Measurements from ENCODE around the gene C6orf141.

C6orf141 gene

GRCh38 chr6:49550492-49551077 is at the start of gene C6orf141:
C6orf141 (plus strand) TSS chr6:49550668; CDS start chr6:49550793, 125 bp downstream.
- DNase-seq (peak; percentile 39), ATAC-seq (peak; percentile 60)

- DNase-seq (no peak), ATAC-seq (no peak)
Observed at GRCh38 chr6:49504666-49505065, 45.8 kb upstream of the C6orf141 start.

- ATAC-seq (no peak), DNase-seq (no peak)
Observed at GRCh38 chr6:49506569-49507111, 43.8 kb upstream of the C6orf141 start.

- no peak for ATAC-seq
- no peak for DNase-seq
Observed at GRCh38 chr6:49509342-49509741, 41.1 kb upstream of the C6orf141 start.

GRCh38 chr6:49513153-49513989 is 37.1 kb upstream of the C6orf141 start:
- DNase-seq, result no peak
- ATAC-seq, result no peak

- DNase-seq (no peak), ATAC-seq (no peak)
Observed at GRCh38 chr6:49514571-49515484, 35.6 kb upstream of the C6orf141 start.

- no peak for DNase-seq
- no peak for ATAC-seq
Observed at GRCh38 chr6:49515485-49516146, 34.9 kb upstream of the C6orf141 start.

- no peak for DNase-seq
- no peak for ATAC-seq
Observed at GRCh38 chr6:49516147-49516505, 34.3 kb upstream of the C6orf141 start.

GRCh38 chr6:49517919-49518318 is 32.5 kb upstream of the C6orf141 start:
- DNase-seq, result no peak
- ATAC-seq, result no peak

GRCh38 chr6:49519660-49520059 is 30.8 kb upstream of the C6orf141 start:
- ATAC-seq, result no peak

GRCh38 chr6:49522710-49523593 is 27.5 kb upstream of the C6orf141 start:
- no peak for ATAC-seq
- no peak for DNase-seq

More at GRCh38 chr6:49519660-49520059, 30.8 kb upstream of the C6orf141 start:
- no peak for DNase-seq

GRCh38 chr6:49523901-49524300 is 26.6 kb upstream of the C6orf141 start:
- DNase-seq (no peak), ATAC-seq (no peak)

GRCh38 chr6:49524541-49524940 is 25.9 kb upstream of the C6orf141 start:
- DNase-seq, result no peak
- ATAC-seq, result no peak

- DNase-seq (no peak), ATAC-seq (no peak)
Observed at GRCh38 chr6:49526598-49526997, 23.9 kb upstream of the C6orf141 start.

GRCh38 chr6:49527320-49527719 is 23.1 kb upstream of the C6orf141 start:
- DNase-seq (no peak), ATAC-seq (no peak)

- ATAC-seq (no peak), DNase-seq (no peak)
Observed at GRCh38 chr6:49528571-49528970, 21.9 kb upstream of the C6orf141 start.

GRCh38 chr6:49530141-49530776 is 20.2 kb upstream of the C6orf141 start:
- ATAC-seq (no peak), DNase-seq (no peak)

- peak; percentile 55 for ATAC-seq
- no peak for DNase-seq
Observed at GRCh38 chr6:49531774-49532569, 18.5 kb upstream of the C6orf141 start.

- no peak for ATAC-seq
- no peak for DNase-seq
Observed at GRCh38 chr6:49535795-49536194, 14.7 kb upstream of the C6orf141 start.
